HL-60/S4 treated with retinoic acid at 250 ng/mL for 4 days and 3 days (cell line): ENCODE measurements around the gene PPOX.

ENCODE experiments used
- in situ Hi-C: fragments of 300-500 bp; cut with MboI; formaldehyde crosslinking; loops from 2 replicates; pipeline ENCODE4 v1.7.0; 2022; ENCODE audit warnings: low sequenced_read_pairs

The PPOX gene

DNA sequence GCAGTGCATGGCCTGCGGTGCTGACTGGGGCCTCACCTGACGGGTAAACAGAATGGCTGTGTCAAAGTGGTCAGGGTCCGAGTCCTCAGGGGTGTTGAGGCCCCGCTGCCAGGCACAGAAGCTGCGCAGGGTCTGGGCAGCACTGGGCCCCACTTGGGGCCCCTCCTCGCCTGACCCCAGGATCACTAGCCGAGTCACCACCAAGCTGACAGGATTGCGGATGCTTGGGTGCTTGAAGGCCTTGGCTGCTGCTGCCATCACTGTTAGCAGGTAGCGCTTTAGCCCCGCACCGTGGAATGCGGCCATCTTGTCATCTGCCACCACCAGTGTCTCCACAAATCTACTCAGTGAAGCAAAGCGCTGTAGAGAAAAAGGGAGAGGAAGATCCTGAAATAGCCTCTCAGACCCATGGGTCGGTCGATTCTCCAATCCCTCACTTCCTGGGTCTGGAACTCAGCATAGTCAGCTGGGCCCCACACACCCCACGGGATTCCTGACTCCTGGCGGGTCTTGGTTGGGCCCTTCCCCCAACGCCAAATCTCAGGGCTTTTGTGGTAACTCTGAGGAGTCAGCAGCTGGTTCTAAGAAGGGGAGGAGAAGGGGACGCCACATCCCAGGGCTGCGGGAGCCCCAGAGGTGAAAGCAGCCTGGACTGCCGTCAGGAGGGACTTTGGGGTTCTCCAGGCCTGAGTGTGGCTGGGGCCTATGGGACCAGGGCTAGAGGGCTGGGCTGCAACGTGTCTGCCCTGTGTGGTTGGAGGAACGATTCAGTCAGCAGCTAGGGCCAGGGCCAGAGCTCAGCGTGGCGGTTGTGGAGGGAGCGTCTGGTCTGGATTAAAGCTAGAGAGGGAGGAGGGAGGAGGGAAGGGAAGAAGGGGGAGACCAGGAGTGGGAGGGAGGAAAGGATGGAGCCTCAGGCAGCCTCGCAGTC lies 30.6 kb downstream of the PPOX start:
- in situ Hi-C loops: no loop called here

DNA sequence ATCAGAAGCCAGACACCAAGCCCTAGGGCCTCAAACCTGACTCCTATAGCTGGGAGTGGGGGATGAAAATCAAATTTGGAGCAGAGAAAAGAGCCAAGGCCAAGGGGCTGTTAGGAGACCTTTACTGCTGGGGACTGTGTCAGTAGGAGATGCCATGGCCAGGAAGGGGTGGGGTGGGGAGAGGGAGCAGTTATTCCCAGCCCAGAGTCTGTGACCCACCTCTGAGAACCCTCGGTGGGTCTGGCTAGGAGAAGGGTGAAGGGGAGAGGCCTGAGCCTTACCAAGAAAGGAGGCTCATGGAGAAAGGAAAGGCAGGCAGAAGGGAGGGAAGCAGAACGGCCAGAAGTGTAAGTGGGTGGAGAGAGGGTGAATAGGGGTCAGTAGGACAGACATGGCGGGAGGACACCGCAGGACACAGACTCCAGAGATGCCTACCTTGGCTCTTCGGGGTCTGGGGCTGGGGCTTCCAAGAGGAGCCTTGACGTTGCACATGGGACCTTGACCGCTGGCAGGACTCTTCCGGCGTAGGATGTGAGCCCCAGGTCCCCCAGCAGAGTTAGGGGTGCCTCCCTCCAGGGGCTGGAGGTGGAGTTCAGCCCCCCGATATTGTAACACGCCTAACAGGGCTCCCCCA lies 31.5 kb downstream of the PPOX start:
- in situ Hi-C loops: no loop called here

DNA sequence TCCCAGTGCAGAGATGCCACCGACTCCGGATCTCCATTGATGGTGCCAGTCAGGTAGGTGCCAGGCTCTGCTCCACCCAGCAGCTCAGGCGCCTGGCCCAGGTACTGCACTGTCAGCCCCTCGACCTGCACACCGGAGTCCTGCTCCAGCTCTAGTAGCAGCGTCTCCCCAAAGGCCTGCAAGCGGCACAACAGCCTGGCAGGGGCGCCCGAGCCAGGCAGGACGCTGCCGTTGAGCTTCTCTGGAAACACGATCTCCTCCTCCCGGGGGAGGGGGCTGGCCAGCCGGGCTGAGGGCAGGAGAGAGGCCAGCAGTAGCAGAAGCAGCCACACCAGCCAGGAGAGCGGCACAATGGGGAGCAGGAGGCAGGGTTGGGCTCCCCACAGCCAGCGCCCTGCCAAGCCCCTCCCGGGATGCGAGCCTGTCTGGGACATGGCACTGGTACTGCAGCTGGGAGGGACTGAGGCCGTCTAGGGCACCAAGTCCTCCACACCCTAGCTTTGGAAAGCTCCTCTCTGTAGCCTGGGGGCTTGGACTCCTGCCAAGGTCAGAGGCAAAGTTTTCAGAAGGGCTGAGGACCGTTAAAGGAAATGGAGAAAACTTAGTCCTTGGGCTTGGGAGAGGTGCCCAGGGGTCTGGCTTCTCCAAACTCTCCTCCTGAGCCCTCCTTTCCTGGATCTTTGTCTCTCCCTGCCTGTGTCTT lies 32.1 kb downstream of the PPOX start:
- in situ Hi-C loops: no loop called here

DNA sequence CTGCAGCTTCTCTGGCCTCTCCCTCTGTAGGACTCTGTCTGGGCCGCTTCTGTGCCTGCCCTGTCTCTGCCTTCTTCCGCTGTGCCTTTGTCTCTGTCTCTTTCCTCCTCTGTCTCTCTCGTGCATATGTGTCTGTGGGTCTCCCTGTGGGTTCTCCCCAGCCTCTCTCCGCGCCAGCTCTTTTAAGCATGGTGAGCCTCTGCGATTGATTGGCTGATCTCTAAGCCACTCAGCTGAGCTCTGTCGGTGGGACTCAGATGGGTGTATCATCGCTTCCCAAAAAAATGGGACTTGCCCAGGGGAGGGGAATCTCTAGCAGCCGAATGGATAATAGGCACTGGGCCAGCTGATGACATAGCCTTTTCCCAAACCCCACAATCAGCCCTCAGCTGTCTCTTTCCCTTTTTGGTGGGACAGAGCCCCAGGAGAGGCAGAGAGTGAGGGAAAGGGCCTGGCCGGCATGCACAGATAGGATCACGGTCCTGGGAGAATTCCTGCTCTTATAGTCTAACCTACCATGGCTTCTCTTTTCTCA lies 32.7 kb downstream of the PPOX start, which contains the start of gene ADAMTS4:
Gene ADAMTS4, minus strand, starts transcription at position 158 of the 535 bp plus-strand sequence. CDS start 427 bp downstream, outside the sequence.
- in situ Hi-C loops: no loop called here

DNA sequence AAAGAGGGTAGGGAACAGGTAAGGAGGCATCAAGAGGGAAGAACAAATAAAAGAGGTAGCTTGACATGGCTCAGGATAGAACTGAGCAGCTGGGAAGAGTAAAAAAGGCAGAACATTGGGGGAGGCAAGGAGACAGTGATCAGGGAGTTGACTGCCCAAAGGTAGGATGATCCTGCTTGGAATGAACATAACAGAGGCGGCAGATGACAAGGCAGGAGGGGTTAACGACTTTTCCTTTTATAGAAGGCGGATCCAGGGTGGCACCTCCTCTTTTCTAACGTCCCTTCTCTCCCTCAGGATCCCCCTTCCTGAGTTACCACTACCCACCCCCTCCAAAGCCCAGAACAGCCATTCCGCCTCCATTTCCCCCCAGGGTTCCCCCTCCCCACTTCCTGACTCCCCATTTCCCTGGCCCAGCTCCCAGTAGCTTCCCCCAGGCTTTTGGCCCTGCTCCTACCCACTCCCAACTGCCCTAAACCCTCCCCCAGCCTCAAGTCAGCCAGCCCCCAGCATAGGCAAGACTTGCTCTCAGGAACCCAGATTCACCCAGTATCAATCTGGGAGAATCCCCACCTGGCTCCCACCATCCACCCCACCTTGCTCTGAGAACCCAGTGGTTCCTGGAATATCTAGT lies 33.4 kb downstream of the PPOX start:
- in situ Hi-C loops: loop anchor here (10.0 to 25.0 kb wide), 2 partner anchors 185 to 538 kb away; partner anchors contain the start of gene DUSP12

DNA sequence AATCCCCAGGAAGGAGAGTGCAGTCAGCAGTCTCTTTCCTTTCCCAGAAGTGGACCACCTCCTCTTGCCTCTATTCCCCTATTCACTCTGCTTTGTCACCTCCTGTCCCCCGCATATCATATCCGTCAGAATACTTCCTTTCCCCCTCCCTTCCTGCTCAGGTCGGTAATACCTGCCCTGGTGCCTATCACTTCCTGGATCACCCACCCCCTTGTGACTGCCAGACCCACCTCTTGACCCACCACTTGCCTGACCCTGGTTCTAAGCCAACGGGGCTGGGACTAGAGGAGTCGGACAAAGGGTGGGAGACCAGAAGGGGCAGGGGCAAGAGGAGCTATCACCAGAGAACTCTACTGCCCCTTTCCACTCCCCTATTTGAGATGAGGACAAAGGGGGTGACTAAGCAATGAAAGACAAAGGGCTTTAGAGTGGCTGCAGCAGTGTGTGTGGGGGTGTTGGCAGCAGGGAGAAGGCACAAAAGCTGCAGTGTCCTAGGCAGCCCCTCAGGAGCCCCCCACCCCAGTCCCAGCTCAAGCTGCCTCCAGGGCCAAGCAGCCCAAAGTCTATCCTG lies 34.3 kb downstream of the PPOX start:
- in situ Hi-C loops: loop anchor here (10.0 to 25.0 kb wide), 2 partner anchors 184 to 537 kb away; partner anchors contain the start of gene DUSP12

DNA sequence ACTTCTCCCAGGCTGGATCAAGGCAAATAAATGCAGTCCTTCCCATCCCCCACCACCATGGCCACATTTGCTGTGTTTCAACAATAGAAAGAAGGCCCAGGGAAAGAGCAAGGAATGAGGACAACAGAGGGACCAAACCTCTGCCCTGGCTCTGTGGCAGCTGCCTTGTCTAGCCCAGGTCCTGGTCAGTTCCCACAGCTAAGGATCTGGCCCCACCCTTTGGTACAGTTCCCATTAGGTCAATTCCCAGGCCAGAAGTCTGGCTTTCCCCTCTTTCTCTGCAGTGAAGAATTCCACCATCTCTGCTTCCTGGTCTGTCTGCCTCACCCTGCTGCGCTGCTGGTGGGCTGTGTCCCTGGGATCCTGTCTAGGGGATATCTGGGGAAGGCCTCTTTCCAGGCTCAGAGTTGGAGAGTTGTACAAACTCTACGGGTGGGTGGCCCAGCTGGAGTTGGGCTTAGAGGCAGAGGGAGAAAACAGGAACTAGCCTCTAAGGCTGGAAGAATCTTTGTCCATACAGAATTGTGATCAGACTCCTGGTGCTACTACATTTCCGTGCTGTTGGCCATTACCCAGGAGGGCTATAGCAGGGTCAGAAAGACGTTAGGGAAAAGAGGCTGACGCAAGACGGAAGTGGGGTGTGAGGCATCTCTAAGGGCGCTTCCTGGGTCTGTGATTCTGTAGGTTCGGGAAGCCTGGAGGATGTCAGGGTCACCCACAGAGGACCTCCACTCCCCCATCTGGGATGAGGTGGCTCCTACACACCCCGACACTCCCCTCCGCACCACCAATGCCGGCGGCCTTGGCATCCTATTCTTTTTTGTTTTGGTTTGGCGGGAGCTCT lies 35.0 kb downstream of the PPOX start:
- in situ Hi-C loops: loop anchor here (10.0 to 25.0 kb wide), 2 partner anchors 184 to 536 kb away; partner anchors contain the start of gene DUSP12

DNA sequence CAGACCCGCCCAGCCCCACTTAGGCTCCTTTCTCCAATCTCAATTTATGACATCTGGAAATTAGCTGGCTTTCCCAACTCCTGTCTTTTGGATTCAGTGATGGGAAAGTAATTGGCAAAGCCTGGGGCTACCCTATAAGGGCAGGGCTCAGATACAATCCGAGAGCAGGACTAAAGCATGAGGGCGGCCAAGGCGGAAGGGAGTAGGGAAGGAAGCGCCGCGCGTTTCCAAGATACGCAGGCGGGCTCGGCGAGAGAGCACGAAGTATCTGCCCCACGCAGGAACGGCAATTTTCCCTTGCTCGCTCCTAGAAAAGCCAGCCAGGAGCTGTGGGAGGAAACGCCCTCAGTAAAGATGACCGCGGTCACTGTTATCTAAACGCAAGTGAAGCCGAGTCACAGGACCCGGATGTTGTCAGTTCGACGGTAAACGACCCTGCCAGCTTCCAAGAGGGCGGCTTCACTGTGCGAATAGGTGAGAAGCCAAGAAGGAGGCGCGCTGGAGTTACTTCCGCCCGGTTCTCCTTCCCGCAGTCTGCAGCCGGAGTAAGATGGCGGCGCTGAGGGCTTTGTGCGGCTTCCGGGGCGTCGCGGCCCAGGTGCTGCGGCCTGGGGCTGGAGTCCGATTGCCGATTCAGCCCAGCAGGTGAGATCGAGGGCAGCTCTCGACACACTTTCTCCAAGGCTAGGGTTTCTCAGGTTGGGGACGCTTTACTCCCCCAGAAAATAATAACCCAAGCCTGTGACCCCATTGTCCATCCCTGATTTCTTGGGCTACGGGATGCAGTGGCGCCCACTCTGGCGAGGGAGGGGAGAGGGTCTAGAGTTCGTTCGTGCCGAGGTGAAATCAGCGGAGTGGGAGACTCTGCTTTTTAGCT lies 35.8 kb downstream of the PPOX start, which contains the start of gene NDUFS2:
Gene NDUFS2, plus strand, starts transcription at position 532 of the 877 bp plus-strand sequence. Its CDS starts 19 bp downstream, at position 551.
- in situ Hi-C loops: loop anchor here (10.0 to 25.0 kb wide), 2 partner anchors 183 to 535 kb away; partner anchors contain the start of gene DUSP12

DNA sequence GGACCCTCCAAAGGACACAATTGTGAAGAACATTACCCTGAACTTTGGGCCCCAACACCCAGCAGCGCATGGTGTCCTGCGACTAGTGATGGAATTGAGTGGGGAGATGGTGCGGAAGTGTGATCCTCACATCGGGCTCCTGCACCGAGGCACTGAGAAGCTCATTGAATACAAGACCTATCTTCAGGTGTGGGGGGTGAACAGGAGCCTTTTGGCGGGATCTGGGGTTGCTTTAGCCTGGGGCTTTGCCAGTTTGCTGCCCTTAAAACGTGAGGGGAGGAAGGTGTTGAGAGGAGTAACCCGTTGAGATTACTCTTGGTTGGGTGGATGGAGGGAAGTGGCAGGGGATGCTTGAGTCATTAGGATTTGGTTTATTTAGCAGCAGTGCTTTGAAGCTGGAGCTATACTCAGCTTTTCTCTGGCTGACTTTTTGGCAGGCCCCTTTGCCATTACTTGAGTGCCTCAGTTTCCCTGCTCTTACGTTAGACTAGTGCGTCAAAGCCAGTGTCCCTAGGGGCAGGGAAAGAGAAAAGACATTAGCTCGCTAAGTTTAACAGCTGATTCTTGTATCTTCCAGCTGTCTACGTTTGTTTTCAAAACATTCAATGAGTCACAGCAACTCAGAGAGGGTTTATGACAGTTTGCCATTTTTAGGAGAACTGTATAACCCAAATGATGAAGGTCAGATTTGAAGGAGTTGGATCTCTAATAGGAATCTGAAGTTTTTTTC lies 40.4 kb downstream of the PPOX start:
- in situ Hi-C loops: loop anchor here (10.0 to 25.0 kb wide), 2 partner anchors 178 to 531 kb away; partner anchors contain the start of gene DUSP12

DNA sequence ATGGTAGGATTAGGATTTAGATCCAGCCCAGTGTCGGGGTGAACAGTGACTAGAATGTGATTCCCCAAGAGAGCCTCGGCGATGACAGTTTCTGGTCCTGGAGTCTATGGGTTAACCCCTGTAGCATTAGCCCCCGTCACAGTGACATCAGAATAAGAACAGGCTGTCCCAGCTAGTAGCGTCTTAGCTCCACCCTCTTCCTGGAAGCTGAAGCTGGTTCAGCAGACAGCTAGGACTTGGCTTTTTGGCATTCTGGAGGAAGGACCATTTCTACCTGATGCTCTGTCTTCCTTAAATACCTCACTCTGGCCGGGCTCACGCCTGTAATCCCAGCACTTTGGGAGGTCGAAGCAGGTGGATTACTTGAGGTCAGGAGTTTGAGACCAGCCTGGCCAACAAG lies 40.9 kb downstream of the PPOX start:
- in situ Hi-C loops: loop anchor here (10.0 to 25.0 kb wide), 2 partner anchors 178 to 530 kb away; partner anchors contain the start of gene DUSP12

DNA sequence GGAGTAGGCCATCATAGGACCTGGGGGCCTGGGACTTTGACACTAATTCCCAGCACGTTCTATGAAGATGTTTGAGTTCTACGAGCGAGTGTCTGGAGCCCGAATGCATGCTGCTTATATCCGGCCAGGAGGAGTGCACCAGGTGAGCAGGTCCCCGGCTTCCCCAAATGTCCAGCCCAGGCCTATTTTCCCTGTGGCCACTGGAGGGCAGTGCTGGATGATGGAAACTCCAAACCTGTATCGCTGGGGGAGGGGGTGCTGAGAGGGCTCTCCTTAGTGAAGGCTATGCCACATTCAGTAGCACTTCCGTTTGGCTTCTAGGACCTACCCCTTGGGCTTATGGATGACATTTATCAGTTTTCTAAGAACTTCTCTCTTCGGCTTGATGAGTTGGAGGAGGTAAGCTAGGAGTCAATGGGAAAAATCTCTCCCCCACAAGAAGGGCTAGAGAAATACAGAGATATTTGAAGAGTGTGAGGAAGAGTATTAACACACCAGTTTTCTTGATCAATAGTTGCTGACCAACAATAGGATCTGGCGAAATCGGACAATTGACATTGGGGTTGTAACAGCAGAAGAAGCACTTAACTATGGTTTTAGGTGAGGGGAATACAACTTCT lies 43.7 kb downstream of the PPOX start:
- in situ Hi-C loops: loop anchor here (10.0 to 25.0 kb wide), 2 partner anchors 175 to 527 kb away; partner anchors contain the start of gene DUSP12

DNA sequence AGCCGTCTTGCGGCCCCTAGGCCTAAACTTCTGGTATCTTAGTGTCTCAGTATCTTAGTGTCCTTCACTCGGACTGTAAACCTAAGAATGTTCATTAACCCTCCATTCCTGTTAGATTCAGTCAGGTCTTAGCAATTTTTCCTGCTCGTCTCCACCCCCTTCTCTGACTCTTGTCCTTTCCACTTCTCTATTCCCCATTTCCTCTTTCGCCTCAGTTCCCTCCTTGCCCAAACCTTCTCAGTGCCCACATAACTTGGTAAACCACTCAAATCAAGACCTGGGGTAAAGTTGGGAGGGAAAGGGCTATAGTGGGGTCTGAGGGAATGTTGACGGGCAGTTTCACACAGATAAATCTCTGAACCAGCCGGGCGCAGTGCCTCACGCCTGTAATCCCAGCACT lies 48.1 kb downstream of the PPOX start:
- in situ Hi-C loops: loop anchor here (25.0 kb wide), 1 partner anchor 523 kb away; the partner anchor contains the start of gene DUSP12

DNA sequence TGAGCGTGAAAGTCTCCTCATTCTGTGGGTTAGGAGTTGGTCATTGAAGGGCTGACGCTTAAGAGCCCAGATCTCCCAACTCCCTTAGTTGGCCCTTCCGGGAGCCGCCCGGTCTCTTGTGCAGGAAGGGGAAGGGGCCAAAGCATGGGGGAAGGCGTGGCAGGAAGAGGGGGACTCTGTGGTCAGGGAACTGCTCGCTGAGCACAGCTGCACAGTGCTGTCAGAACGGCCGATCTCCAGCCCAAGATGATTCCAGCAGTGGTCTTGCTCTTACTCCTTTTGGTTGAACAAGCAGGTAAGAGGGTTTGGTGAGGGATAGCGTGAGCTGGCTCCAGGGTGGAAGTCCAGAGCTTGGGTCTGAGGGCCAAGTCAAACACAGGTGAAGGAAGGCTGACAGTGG lies 48.9 kb downstream of the PPOX start, which contains the start of gene FCER1G:
Gene FCER1G, plus strand, starts transcription at position 220 of the 400 bp plus-strand sequence. Its CDS starts 27 bp downstream, at position 247.
- in situ Hi-C loops: loop anchor here (25.0 kb wide), 1 partner anchor 522 kb away; the partner anchor contains the start of gene DUSP12

DNA sequence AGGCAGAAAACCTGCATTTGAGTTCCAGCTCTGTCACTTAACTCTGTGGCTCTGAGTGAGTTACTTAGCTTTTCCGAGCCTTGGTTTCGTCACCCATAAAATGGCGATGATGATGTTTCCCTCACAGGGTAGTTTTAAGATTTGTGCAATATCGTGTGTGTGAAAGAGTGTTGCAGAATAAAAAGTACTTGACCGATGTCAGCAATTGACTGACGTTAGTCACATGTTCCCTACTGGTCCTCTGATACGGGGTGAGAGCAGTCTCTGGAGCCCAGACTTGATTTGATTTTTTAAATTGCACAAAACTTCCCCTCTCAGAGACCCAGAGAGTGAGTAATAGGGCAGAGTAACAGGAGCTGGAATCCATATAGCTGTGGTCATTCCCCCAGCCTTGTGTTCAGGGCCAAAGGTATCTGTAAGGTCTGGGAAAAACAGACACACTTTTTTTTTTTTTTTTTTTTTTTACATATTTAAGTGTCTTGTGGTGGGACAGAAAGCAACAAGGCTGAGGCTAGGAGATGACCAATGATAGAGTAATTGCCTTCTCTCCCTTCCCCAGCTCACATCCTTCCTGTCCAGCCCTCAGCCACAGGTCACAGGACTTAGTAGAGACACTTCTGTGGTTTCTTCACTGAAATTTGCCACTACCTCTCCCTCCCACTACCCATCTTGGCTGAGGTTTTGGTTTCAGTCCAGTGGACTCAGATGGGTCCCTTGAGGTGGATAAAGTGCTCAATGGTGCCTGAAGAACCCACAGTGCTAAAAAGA lies 50.9 kb downstream of the PPOX start:
- in situ Hi-C loops: loop anchor here (25.0 kb wide), 1 partner anchor 520 kb away; the partner anchor contains the start of gene DUSP12

DNA sequence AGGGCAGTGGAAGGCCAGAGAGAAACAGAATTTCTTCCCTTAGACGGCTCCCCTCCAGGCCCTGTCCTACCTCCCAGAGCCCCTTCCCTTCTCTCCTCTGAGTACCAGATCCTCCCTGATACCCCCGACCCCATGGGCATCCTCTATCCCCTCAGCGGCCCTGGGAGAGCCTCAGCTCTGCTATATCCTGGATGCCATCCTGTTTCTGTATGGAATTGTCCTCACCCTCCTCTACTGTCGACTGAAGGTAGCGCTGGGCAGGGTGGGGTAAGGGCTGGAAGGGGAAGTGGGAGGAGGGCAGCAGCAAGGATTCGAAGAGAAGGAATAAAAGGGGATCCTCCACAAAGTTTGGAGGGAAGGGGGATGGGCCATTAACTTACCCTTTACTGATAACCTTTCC lies 51.6 kb downstream of the PPOX start:
- in situ Hi-C loops: loop anchor here (25.0 kb wide), 1 partner anchor 519 kb away; the partner anchor contains the start of gene DUSP12
